ENCODE results near the gene IPMK. TPM values are rescaled to one million over a fixed set of nuclear protein-coding genes. Genes with fewer than 3 reads are reported as not detected.

The IPMK gene
- total and polyA plus RNA-seq, 2 experiments from 2014 or later: 5.5 to 17.8 TPM

Other genes with a start within 250 kb of the IPMK start
- gene CISD1, start 1.3 kb upstream of the IPMK start, total RNA-seq (2014; rRNA removed; shearing (Covaris generic)): 19.9 and 21.2 TPM in 2 replicates
- gene CISD1, start 1.3 kb upstream of the IPMK start, polyA plus RNA-seq (2016; fragmentation: Nextera tagmentation; extraction: Ambion mirVana): 82.5 and 99.9 TPM in 2 replicates
- 39.5 and 43.3 TPM in 2 replicates for gene UBE2D1, start 67.1 kb upstream of the IPMK start, total RNA-seq (2014; rRNA removed; shearing (Covaris generic))
- 55.5 and 64.9 TPM in 2 replicates for gene UBE2D1, start 67.1 kb upstream of the IPMK start, polyA plus RNA-seq (2016; fragmentation: Nextera tagmentation; extraction: Ambion mirVana)
- gene TFAM, start 117.5 kb upstream of the IPMK start, total RNA-seq (2014; rRNA removed; shearing (Covaris generic)): 47.7 and 54.2 TPM in 2 replicates
- 139 and 156 TPM in 2 replicates for gene TFAM, start 117.5 kb upstream of the IPMK start, polyA plus RNA-seq (2016; fragmentation: Nextera tagmentation; extraction: Ambion mirVana)
- 2.1 and 2.2 TPM in 2 replicates for gene BICC1, start 245.0 kb upstream of the IPMK start, total RNA-seq (2014; rRNA removed; shearing (Covaris generic))
- 0.94 and 1.3 TPM in 2 replicates for gene BICC1, start 245.0 kb upstream of the IPMK start, polyA plus RNA-seq (2016; fragmentation: Nextera tagmentation; extraction: Ambion mirVana)

Data from GM23338 (cell line).